Uterus (tissue), 4 donors: ENCODE measurements around the gene BBX. TPM values are rescaled to one million over a fixed set of nuclear protein-coding genes. Genes with fewer than 3 reads are reported as not detected.

Experiments
- DNase-seq, 2 donors: peaks; one replicate each; pipeline ENCODE4 v3.0.0-alpha.2; 2019 to 2020
- H3K27ac ChIP-seq, 2 donors: fragments of 200-600 bp; sonication (generic); 1 replicate in 1 of 2; 2 replicates in 1 of 2; pipeline ENCODE4 v1.5.1; 2016 to 2018
- H3K27me3 ChIP-seq, 2 donors: fragments of 200-600 bp; sonication (generic); one replicate each; pipeline ENCODE4 v1.5.1; 2018 to 2019; ENCODE audit warnings: control low read depth in 1 of 2
- H3K36me3 ChIP-seq, 2 donors: fragments of 200-600 bp; sonication (generic); one replicate each; pipeline ENCODE4 v1.5.1; 2019; ENCODE audit warnings: control low read depth in 1 of 2
- H3K4me1 ChIP-seq, 2 donors: fragments of 200-600 bp; sonication (generic); one replicate each; pipeline ENCODE4 v1.5.1; 2018 to 2019; ENCODE audit warnings: control low read depth in 1 of 2
- H3K4me3 ChIP-seq, 2 donors: fragments of 200-600 bp; sonication (generic); 1 replicate in 1 of 2; 2 replicates in 1 of 2; pipeline ENCODE4 v1.5.1; 2018 to 2019; ENCODE audit warnings: mild to moderate bottlenecking in 1 of 2
- H3K9me3 ChIP-seq, 2 donors: fragments of 200-600 bp; sonication (generic); one replicate each; pipeline ENCODE4 v1.5.1; 2019; ENCODE audit warnings: control low read depth in 1 of 2
- CTCF ChIP-seq, 4 experiments: fragments of 200-600 bp in 2 of 4; fragments of 450-650 bp in 2 of 4; sonication (generic) in 2 of 4; IDR thresholded peaks; one replicate each; pipeline ENCODE4 v1.5.1; 2016 to 2019; ENCODE audit warnings: antibody characterized with exemption in 4 of 4, mild to moderate bottlenecking in 2 of 4, moderate library complexity in 1 of 4
- POLR2A ChIP-seq, 2 donors: fragments of 450-650 bp; IDR thresholded peaks; one replicate each; pipeline ENCODE4 v1.6.1; 2016; ENCODE audit warnings: antibody characterized with exemption in 2 of 2, mild to moderate bottlenecking in 1 of 2, moderate library complexity in 1 of 2
- intact Hi-C: fragments of 100-400 bp; cut with DNase I; formaldehyde crosslinking; loops from one replicate; pipeline ENCODE4 v1.15.1; 2023; ENCODE audit warnings: low total_unique reads
- total RNA-seq, 4 donors: library from RNA; depleted of rRNA in 3 of 4; stranded (reverse); fragments of >200 nt in 3 of 4; gene quantifications; one replicate each; pipeline versions ENCODE4 v1.1.0 to v1.2.4, GENCODE V29; 2014 to 2023
- donor health status: DM: yes; HTN: yes; CAD: no.

BBX gene
- total RNA-seq, 4 donors from 2014 or later = 21.5 to 106 (median 63.8) TPM

GRCh38 chr3:107620534-107620933, 97.8 kb downstream of the BBX start:
- intact Hi-C loops = no loop called here
- Histone ChIP-seq H3K4me3 (no peak overlapping the region), H3K27me3 (no peaks in the 10 kb centered on the region), H3K36me3 (no peaks in the 10 kb centered on the region), H3K9me3 (no peaks in the 10 kb centered on the region), H3K4me1 (no peaks in the 10 kb centered on the region), H3K27ac (no peak overlapping the region)
- DNase-seq = no peak
- no peak for TF ChIP-seq CTCF (IDR thresholded peaks at IDR 0.05)

DNA sequence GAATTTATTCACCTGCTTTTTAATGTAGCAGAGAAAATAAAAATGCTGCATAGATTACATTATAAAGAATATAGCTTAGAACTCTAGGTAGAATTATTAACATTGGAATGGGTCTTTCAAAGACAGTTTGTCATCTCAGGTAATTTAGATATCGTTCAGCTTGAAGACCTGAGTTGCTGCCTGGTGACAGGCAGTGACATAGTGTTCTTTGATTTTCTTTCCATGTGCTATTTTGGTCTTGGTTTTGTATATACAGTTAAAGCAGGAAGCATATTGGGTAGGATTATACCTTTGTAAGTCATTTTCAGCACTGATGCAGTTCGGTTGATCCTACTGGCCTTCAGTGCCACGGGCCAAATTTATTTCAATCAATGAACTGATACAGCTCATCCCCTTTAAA, 98.7 kb downstream of the BBX start:
- TF ChIP-seq CTCF (IDR thresholded peaks at IDR 0.05) (no peak), POLR2A (IDR thresholded peaks at IDR 0.05) (no peak)
- Histone ChIP-seq H3K27ac (no peak overlapping the region), H3K4me3 (no peak overlapping the region), H3K36me3 (no peaks in the 10 kb centered on the region), H3K4me1 (no peaks in the 10 kb centered on the region), H3K9me3 (no peaks in the 10 kb centered on the region), H3K27me3 (no peaks in the 10 kb centered on the region)
- no peak for DNase-seq
- intact Hi-C loops = no loop called here

GRCh38 chr3:107627962-107628542, 105.3 kb downstream of the BBX start:
- Histone ChIP-seq H3K4me1 (no peaks in the 10 kb centered on the region), H3K4me3 (no peak overlapping the region), H3K27ac (no peak overlapping the region), H3K9me3 (no peaks in the 10 kb centered on the region), H3K27me3 (no peaks in the 10 kb centered on the region), H3K36me3 (no peaks in the 10 kb centered on the region)
- no peak for TF ChIP-seq CTCF (IDR thresholded peaks at IDR 0.05)
- TF ChIP-seq POLR2A (IDR thresholded peaks at IDR 0.05) = no peak
- no peak for DNase-seq
- intact Hi-C loops = no loop called here

- intact Hi-C loops = no loop called here
- Histone ChIP-seq H3K27ac (no peak overlapping the region), H3K27me3 (no peaks in the 10 kb centered on the region), H3K9me3 (no peaks in the 10 kb centered on the region), H3K4me3 (no peak overlapping the region), H3K4me1 (no peaks in the 10 kb centered on the region), H3K36me3 (no peaks in the 10 kb centered on the region)
- DNase-seq = no peak
- TF ChIP-seq CTCF (IDR thresholded peaks at IDR 0.05) (no peak), POLR2A (IDR thresholded peaks at IDR 0.05) (no peak)
Measured at GRCh38 chr3:107629566-107629965, 106.8 kb downstream of the BBX start.

DNA sequence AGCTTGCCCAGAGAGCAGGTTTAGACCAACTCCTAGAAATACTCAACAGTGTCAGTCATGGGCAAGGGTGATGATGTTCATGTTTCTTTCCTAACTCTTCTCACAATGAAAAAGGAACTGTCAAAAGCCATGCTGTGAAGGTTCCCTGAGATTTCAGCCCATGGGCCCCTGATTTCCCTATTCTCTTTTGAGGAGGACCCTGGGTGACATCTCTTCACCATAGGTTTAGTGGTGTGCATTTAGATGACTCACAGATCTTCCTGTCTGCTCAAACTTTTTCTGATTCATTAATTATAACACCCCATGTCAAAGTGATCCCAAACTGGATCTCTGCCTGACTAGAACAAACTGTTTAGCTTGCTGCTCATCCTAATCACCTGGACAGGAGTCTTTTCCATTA, 108.0 kb downstream of the BBX start:
- Histone ChIP-seq H3K4me3 (no peak overlapping the region), H3K27ac (no peak overlapping the region), H3K4me1 (no peaks in the 10 kb centered on the region), H3K27me3 (no peaks in the 10 kb centered on the region), H3K36me3 (no peaks in the 10 kb centered on the region), H3K9me3 (no peaks in the 10 kb centered on the region)
- TF ChIP-seq CTCF (IDR thresholded peaks at IDR 0.05) (no peak), POLR2A (IDR thresholded peaks at IDR 0.05) (no peak)
- DNase-seq = no peak
- intact Hi-C loops = no loop called here
